HL-60/S4 treated with retinoic acid at 250 ng/mL for 4 days and 3 days (cell line): ENCODE results near the gene TRIM61.

ENCODE experiments used
- in situ Hi-C: fragments of 300-500 bp; cut with MboI; formaldehyde crosslinking; loops from 2 replicates; pipeline ENCODE4 v1.7.0; 2022; ENCODE audit warnings: low sequenced_read_pairs

The TRIM61 gene

GRCh38 chr4:164918956-164919355, 58.5 kb downstream of the TRIM61 start:
- in situ Hi-C loops, result no loop called here
